Uterine smooth muscle cell (primary cell): ENCODE measurements around the gene ZNF605. TPM values are rescaled to one million over a fixed set of nuclear protein-coding genes. Genes with fewer than 3 reads are reported as not detected.

Experiments used
- total RNA-seq: library from RNA; depleted of rRNA; stranded (reverse); fragments of >200 nt; gene quantifications from 2 replicates; pipeline ENCODE4 v1.2.3, GENCODE V29; 2014

ZNF605 gene
- 13.9 and 15.3 TPM in 2 replicates for total RNA-seq

DNA sequence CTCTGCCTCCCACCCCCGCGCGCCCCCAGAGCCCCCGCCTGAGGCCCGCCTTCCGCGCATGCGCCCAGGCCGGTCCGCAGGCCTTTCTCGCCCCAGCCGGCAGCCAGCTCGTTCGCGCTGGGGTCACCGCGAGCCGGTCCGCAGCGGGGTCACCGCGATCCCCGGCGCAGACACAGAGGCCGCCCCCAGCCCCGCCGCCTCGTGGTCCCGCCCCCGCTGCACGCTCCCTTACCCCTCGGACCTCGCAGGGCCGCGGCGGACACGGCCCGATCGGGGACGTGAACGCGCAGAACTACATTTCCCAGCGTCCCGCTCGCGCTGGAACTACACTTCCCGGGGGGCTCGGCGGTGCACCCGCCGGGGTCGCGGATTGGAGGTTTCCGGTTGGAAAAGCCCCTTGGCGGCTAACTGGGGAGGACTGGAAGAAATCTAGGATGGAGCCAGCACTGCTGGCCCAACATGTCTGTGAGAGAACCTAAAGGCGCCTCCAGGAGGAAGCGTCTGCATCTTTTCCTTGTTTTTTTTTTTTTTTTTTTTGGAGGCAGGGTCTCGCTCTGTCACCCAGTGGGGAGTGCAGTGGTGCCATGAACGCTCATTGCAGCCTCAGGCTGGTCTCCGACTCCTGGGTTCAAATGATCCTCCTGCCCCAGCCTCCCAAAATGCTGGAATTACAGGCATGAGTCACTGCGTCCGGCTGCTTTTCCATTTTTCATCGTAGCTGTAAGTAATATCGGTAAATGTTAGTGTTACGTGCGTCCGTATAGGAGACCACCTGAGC lies at the start of gene ZNF605:
ZNF605 (minus strand) TSS at position 296 of the 778 bp plus-strand sequence. CDS start 10,671 bp downstream, outside the sequence.

DNA sequence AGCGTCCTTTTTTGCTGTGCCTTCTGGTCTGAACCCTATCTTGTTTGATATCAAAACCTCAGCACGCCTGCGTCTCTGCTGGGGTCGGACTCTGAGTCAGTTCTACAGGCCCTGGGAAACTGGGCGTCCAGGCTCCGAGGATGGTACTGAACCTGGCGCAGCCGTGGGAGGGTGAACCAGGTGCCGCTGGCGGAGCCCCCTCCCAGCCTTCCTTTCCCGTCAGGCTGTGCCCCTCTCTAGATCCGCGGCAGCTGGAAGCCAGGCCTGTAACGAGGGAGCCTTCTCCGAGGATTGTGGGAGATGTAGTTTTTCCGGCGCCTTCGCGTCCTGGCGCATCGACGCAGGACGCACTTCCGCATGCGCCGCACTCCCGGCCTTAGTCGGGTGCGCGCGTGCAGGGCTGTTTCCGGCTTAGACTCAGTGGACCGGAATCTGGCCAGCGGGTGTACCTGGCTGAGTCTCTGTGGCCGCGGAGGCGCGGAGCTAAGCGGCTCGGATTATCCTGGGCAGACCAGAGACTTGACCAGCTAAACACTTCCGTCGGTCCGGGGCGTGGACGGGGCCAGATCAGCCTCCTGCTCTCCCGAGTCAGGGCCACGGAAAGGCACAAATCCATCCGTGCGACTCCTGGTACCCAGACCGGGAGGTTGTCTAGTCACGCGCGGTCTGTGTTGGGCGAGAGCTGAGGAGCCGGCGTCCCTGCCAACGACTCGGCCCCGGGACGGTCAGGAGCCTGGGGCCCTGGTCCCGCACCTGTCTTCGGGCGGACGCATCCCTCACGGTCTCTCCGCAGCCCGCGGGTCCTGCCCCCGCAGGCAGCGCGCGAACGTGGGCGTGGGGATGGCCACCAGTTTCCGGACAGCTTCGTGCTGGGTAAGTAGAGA lies 30.1 kb upstream of the ZNF605 start, which contains the start of gene ZNF26:
ZNF26 (plus strand) TSS at position 367 of the 884 bp plus-strand sequence; CDS start at position 841, 474 bp downstream.

DNA sequence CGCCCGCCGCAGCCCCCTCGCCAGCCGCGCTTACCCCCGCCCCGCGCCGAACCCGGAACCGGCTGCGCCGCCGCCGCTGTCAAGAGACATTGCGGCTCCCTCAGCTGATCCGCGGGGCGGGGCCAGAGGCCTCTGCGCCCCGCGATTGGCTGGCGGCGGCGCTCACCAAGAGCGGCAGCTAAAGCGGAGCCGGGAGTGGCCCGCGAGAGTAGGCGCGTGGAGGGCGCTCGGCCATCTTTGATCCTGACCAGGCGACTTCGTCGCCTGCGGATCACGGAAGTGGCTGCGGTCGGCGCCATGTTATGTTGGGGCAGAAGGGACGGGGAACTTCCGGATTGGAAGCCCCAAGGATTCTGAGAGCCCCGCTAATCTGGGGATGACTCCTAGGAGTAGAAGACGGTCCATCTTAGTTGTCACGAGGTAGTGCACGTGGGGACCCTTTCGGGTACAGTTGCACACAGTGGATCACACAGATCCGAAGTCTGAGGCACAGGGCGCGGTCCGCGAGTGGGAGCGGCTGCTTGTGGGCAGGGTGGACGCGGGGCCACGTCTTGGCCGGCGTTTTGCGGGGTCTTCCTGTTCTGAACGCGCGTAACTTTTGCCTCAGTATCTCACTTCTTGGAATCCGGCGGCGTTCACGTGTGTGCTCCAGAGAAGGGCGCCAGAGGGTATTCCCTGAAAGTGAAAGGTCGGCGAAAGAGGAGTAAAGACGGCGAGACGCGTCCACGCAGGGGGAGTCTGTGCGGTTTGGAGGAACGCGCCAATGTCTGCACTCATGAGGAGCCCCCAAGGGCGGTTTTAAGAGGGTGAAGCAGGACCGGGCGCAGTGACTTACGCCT lies 68.4 kb downstream of the ZNF605 start, which contains the start of gene CHFR:
CHFR (minus strand) TSS at position 93 of the 839 bp plus-strand sequence. CDS start 277 bp downstream, outside the sequence.

Other genes starting within 250 kb of the ZNF605 start
- gene PGAM5, start 245.5 kb downstream of the ZNF605 start, total RNA-seq = 39.2 and 57.0 TPM in 2 replicates
- 65.1 and 82.7 TPM in 2 replicates for gene ANKLE2, start 194.5 kb downstream of the ZNF605 start, total RNA-seq
- 195 and 237 TPM in 2 replicates for gene GOLGA3, start 127.4 kb downstream of the ZNF605 start, total RNA-seq
- 34.0 and 35.5 TPM in 2 replicates for gene CHFR, start 68.7 kb downstream of the ZNF605 start, total RNA-seq
- gene ZNF26, start 30.1 kb upstream of the ZNF605 start, total RNA-seq = 12.7 and 15.9 TPM in 2 replicates
- gene ZNF84, start 81.2 kb upstream of the ZNF605 start, total RNA-seq = 19.0 and 29.1 TPM in 2 replicates
- gene ZNF140, start 124.6 kb upstream of the ZNF605 start, total RNA-seq = 15.6 and 20.9 TPM in 2 replicates
- 1.00 and 1.4 TPM in 2 replicates for gene ZNF891, start 174.0 kb upstream of the ZNF605 start, total RNA-seq
- 5.8 and 7.0 TPM in 2 replicates for gene ZNF10, start 174.3 kb upstream of the ZNF605 start, total RNA-seq
- gene ZNF268, start 225.2 kb upstream of the ZNF605 start, total RNA-seq = 28.4 and 29.1 TPM in 2 replicates